GM12875 (cell line): ENCODE measurements around the gene NADK.

Experiments used
- H3K4me3 ChIP-seq: one replicate; pipeline ENCODE4 v1.5.1; 2011; ENCODE audit warnings: low read depth, low read length, control low read depth
- TF ChIP-seq, protein P1 (sequence below): IDR thresholded peaks from 2 replicates; pipeline ENCODE4 v1.5.1; 2011; ENCODE audit warnings: low read depth, mild to moderate bottlenecking, control low read depth, inconsistent platforms, low read length, moderate library complexity, borderline replicate concordance; ENCODE audit not compliant: insufficient read depth

The NADK gene

DNA sequence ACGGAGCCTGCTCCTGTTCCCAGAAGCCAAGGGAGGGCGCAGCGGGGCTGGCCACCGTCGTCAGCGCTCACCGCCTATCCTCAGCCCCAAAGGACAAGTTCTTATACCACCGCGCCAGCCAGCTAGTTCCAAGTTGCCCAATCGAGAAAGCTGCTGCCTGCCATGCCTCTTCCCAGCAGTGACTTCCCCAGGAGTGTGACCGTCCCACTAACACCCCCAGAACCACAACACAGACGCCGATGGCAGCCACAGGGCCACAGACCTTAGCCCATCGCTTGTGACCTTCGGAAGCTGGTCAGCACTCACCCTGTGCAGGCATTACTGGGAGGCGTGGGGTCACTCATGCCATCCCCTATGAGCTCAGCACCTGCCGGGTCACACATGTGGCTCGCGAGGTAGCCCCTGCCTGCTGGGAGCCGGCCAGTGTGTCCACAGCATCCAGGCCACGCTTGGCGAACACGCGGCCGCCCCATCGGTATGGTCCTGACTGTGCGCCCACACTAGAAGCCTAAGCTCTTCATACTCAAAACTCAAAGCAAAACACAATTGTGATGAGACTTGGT, 20.1 kb downstream of the NADK start:
- no peak overlapping the region for H3K4me3 ChIP-seq
- TF ChIP-seq, protein P1, sequence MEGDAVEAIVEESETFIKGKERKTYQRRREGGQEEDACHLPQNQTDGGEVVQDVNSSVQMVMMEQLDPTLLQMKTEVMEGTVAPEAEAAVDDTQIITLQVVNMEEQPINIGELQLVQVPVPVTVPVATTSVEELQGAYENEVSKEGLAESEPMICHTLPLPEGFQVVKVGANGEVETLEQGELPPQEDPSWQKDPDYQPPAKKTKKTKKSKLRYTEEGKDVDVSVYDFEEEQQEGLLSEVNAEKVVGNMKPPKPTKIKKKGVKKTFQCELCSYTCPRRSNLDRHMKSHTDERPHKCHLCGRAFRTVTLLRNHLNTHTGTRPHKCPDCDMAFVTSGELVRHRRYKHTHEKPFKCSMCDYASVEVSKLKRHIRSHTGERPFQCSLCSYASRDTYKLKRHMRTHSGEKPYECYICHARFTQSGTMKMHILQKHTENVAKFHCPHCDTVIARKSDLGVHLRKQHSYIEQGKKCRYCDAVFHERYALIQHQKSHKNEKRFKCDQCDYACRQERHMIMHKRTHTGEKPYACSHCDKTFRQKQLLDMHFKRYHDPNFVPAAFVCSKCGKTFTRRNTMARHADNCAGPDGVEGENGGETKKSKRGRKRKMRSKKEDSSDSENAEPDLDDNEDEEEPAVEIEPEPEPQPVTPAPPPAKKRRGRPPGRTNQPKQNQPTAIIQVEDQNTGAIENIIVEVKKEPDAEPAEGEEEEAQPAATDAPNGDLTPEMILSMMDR, result no peak

DNA sequence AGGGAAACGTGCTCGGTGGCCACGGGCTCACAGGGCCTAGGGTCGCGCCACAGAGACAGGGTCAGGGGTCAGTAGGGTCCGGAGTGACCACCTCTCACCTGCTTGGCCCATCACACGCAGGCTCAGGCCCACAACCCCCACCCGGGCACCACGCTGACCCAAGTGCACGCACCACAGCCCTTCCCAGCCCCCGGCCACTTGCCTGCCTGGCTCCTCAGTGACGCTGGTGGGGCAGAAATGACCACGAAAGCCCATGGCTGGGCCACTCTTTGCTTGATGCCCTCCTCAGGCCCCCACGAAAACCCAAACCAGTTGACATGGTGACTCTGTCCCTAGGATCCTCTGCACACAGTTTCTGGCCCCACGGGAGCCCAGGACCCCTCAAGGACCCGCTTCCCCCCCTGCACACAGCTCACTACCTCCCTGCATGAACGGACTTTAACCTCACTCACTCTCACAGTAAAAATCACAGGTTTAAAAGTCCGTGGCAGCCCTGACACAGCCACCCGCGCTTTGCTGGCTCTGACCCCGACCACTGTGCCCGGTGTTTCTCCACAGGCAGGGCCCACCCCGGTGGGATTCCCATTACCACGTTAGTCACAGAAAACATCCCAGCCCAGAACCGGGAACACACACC, 20.7 kb downstream of the NADK start:
- TF ChIP-seq, protein P1, result no peak
- no peak overlapping the region for H3K4me3 ChIP-seq

DNA sequence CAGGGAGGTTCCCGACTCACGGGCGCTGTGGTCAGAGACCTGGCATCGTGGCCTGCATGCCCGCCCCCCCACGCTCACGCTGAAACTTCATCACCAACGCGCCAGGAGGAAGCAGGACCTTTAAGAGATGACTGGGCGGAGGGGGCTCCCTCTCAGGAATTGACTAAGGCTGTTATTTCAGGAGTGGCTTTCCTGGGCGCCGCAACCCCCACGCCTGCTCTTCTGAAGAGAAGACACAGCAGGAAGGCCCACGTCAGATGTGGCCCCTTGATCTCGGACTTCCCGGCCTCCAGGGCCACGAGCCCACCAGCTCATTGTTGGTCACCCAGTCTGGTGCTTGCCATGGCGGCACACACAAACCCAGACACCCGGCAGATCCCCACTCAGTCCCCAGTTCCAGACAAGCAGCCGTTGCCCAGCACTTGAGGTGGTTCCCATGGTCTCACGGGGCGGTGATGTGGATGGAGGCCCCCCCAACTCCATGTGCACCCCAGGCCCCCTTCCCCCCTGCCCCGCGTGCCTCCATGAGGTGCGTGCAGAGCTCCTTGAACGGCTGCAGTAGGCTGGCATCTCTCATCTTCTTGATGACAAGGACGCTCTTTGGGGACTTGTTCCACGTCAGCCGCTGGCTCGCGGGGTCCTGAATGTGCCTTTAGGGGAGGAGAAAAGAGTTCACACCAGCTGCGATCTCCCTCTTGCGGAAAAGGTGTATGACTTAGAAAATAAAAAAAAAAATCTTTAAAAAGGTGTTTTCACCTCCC, 21.4 kb downstream of the NADK start:
- no peak overlapping the region for H3K4me3 ChIP-seq
- TF ChIP-seq, protein P1, result no peak

DNA sequence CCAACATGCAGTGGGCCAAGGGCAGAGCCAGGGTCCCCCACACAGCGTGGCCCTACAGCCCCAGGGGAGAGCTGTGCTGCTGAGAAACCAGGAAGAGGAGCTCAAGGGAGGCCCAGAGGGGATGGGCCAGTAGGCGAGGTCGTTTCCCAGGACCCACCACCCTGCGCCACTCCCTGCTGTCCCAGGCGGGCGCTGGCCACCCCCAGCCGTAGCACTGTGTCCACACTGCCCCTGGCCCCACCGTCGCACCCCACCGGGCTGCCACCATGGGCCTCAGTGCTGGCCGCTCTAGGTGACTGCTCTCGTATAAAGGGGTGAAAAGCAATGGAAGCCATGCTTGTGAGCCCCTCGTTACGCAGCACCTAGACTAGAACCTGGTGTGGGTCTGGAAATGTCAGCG, 22.4 kb downstream of the NADK start:
- TF ChIP-seq, protein P1, result no peak
- H3K4me3 ChIP-seq, result no peak overlapping the region

DNA sequence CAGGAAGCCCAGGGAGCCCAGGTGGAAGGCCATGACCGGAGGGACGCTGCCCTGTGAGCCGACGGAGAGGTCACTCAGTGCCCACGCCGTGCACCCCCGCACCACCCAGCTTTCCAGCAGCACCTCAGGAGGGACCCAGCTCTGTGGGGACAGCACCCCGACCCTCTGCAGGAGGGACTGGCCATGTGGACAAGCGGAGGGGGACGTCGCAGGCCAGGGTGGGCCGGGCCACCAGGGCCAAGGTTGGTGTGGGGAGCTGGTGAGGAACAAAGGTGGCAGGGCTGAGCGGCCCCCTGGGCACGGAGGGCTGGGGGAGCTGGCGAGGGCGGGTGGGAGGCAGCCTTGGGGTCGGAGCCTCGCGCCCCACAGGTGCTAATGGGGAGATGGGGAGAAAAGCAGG, 22.8 kb downstream of the NADK start:
- no peak overlapping the region for H3K4me3 ChIP-seq
- TF ChIP-seq, protein P1, result no peak

DNA sequence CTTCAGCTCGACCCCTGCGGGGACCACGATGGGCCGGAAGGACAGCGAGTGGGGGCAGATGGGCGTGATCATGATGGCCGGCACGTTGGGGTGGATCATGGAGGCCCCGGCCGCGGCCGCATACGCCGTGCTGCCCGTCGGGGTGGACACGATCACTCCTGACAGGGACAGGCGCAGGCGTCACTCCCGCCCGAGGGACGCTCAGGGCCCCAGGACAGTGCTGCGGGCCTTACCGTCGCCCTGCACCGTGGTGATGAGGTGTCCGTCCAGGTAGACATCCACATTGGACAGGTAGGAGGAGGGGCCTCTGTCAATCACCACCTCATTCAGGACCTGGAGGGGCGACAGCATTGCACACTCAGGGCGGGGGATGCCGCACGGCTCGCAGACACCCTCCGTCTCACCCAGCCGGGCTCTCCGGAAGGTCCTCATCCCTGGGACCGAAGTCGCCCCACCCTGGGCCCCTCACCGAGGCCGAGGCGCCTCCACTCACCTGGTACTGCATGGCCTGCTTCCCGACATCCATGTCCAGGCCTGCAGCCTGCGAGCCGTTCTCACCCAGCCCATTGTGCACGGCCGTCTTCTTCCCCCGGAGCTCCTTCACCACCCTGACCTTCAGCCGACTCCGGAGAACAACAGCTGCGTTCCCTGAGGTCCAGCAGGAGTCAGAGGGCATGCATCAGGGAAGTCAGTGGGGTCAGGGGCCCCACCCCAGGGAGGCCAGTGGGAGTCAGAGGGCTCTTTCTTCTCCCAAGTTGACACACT, 24.0 kb downstream of the NADK start:
- no peak overlapping the region for H3K4me3 ChIP-seq
- TF ChIP-seq, protein P1, result no peak
